ENCODE results near the gene GALP. TPM values are rescaled to one million over a fixed set of nuclear protein-coding genes. Genes with fewer than 3 reads are reported as not detected.

GALP gene
- total RNA-seq, 4 donors from 2014 or later: not detected

DNA sequence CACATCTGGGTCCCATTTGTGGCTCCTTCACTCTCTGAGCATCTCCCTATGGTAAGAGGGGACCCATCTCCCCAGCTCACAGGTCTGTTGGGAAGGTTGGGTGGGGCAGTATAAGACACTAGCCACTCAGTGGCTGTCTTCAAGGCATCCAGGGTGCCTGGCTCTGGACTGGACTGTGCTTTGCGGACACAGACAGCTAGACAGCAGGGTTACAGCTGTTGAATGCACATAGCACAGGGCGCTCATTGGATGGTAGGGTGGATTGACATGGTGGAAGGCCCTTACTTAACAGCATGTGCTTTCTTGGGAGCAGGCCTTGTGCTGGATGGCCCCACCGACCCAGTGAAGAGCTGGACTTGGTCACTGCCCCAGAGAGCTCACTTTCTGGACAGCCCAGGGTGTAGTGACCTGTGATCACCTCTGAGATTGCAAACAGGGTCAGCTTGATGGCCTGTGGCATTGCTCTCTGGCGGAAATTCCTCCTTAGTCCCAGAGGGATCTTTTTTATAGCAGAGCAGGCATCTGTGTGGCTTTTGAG lies 32.8 kb upstream of the GALP start:
- intact Hi-C loops (cut with DNase I): no loop called here
- Histone ChIP-seq H3K9me3 (no peaks in the 10 kb centered on the region), H3K4me3 (no peak overlapping the region), H3K4me1 (peaks cover 13 to 49% (median 19%) of the 10 kb centered on the region in 3 donors), H3K27ac (peak overlapping the region in 3 of 4 donors; percentile 90 to 93 (median 90)), H3K27me3 (no peaks in the 10 kb centered on the region), H3K36me3 (peaks cover 0 to 22% (median under 1%) of the 10 kb centered on the region in 3 donors)
- no peak for DNase-seq
- TF ChIP-seq POLR2A (IDR thresholded peaks at IDR 0.05): no peak
- TF ChIP-seq, protein P1, sequence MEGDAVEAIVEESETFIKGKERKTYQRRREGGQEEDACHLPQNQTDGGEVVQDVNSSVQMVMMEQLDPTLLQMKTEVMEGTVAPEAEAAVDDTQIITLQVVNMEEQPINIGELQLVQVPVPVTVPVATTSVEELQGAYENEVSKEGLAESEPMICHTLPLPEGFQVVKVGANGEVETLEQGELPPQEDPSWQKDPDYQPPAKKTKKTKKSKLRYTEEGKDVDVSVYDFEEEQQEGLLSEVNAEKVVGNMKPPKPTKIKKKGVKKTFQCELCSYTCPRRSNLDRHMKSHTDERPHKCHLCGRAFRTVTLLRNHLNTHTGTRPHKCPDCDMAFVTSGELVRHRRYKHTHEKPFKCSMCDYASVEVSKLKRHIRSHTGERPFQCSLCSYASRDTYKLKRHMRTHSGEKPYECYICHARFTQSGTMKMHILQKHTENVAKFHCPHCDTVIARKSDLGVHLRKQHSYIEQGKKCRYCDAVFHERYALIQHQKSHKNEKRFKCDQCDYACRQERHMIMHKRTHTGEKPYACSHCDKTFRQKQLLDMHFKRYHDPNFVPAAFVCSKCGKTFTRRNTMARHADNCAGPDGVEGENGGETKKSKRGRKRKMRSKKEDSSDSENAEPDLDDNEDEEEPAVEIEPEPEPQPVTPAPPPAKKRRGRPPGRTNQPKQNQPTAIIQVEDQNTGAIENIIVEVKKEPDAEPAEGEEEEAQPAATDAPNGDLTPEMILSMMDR (IDR thresholded peaks at IDR 0.05): no peak
- WGBS, 2 donors: 53% methylated on average over 3 of the region's 4 CpGs; no CpG with 5 or more reads in 1 of the 2 donors

DNA sequence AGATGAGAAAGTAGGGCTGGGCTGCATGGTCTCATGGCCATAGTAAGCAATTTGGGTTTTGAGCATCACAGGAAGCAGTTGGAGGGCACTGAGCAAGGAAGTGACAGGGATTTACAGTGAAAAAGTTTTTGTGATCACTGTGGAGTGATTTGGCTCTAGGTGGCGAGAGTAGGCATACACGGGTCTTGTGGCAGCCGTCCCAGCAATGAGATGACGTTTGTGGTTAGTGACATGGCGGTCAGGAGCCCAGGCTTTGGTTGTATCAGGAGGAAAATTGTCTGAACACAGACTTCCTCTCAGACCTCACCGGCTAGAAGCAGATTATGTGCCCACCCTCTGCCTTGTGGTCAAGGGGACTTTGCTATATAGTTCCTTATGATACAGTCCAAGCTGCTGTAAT lies 31.4 kb upstream of the GALP start:
- Histone ChIP-seq H3K4me3 (no peak overlapping the region), H3K9me3 (no peaks in the 10 kb centered on the region), H3K27me3 (no peaks in the 10 kb centered on the region), H3K4me1 (peaks cover 12 to 36% (median 12%) of the 10 kb centered on the region in 3 donors), H3K36me3 (peaks cover 4 to 34% (median 5%) of the 10 kb centered on the region in 3 donors), H3K27ac (no peak overlapping the region)
- WGBS, 2 donors: 56 to 73% methylated on average over 6 of the region's 6 CpGs
- intact Hi-C loops (cut with DNase I): no loop called here
- DNase-seq: no peak
- TF ChIP-seq, protein P1 (IDR thresholded peaks at IDR 0.05): no peak
- TF ChIP-seq POLR2A (IDR thresholded peaks at IDR 0.05): no peak

DNA sequence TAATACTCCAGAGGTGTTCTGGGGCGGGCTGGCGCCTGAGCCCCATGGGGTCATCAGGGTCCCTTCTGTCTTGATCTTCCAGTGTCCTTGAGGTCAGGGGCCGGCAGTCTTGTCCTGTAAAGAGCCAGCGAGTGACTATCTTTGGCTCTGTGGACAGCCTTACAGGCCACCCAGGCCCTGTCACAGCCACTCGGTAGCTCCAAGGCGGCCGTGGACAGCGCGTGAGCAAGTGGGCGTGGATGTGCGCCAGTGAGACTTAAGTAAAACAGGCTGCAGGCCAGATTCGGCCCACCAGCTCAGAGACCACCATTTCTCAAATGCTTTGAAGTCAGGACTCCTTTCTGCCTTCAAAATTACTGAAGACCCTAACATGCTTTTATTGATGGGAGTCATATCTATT lies 31.0 kb upstream of the GALP start:
- Histone ChIP-seq H3K36me3 (peaks cover 4 to 39% (median 5%) of the 10 kb centered on the region in 3 donors), H3K27me3 (no peaks in the 10 kb centered on the region), H3K4me1 (peaks cover 10 to 34% (median 11%) of the 10 kb centered on the region in 3 donors), H3K27ac (no peak overlapping the region), H3K9me3 (no peaks in the 10 kb centered on the region), H3K4me3 (no peak overlapping the region)
- 82 to 83% methylated on average over 5 to 10 of the region's 12 CpGs for WGBS, 2 donors
- no peak for DNase-seq
- no peak for TF ChIP-seq POLR2A (IDR thresholded peaks at IDR 0.05)
- TF ChIP-seq, protein P1 (IDR thresholded peaks at IDR 0.05): no peak
- intact Hi-C loops (cut with DNase I): no loop called here

DNA sequence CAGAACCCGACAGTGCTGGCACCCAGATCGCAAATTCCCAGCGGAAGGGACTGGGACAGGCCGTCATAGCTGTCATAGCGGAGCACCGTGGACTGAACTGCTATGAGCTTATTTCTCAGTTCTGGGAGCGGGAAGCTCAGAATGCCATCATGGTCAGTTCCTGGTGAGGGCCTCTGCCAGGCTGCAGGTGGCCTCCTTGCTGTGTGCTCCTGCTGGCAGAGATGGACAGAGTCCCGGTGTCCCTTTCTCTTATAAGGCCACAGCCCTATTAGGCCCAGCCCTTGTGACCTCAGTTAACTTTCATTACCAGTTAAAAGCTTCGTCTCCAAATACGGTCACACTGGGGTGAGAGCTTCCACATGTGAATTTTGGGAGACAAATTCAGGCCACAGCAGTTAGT lies 30.1 kb upstream of the GALP start:
- H3K9me3 ChIP-seq: no peaks in the 10 kb centered on the region
- intact Hi-C loops (cut with DNase I): no loop called here
- WGBS, 2 donors: 90 to 98% methylated on average over 6 to 8 of the region's 10 CpGs

DNA sequence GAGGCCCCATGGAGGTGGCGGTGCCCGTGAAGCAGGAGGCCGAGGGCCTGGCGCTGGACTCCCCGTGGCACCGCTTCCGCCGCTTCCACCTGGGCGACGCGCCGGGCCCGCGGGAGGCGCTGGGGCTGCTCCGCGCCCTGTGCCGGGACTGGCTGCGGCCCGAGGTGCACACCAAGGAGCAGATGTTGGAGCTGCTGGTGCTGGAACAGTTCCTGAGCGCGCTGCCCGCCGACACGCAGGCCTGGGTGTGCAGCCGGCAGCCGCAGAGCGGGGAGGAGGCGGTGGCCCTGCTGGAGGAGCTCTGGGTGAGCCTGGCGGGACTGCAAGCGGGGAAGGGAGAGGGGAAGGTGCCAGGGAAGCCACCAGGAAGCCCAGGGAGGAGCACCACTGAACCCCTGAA lies 28.9 kb upstream of the GALP start:
- DNase-seq: no peak
- intact Hi-C loops (cut with DNase I): no loop called here
- Histone ChIP-seq H3K9me3 (no peaks in the 10 kb centered on the region), H3K4me3 (no peak overlapping the region), H3K4me1 (peaks cover 4 to 22% (median 5%) of the 10 kb centered on the region in 3 donors), H3K27ac (no peak overlapping the region), H3K27me3 (no peaks in the 10 kb centered on the region), H3K36me3 (peaks cover 4 to 40% (median 5%) of the 10 kb centered on the region in 3 donors)
- WGBS, 2 donors: 100% methylated on average over 1 of the region's 31 CpGs
- TF ChIP-seq, protein P1 (IDR thresholded peaks at IDR 0.05): no peak
- TF ChIP-seq POLR2A (IDR thresholded peaks at IDR 0.05): no peak

More for the DNA sequence above, 30.1 kb upstream of the GALP start:
- Histone ChIP-seq H3K4me1 (peaks cover 6 to 28% (median 7%) of the 10 kb centered on the region in 3 donors), H3K4me3 (no peak overlapping the region), H3K36me3 (peaks cover 4 to 40% (median 5%) of the 10 kb centered on the region in 3 donors), H3K27me3 (no peaks in the 10 kb centered on the region), H3K27ac (peak overlapping the region in 1 of 4 donors; percentile 17)
- TF ChIP-seq, protein P1 (IDR thresholded peaks at IDR 0.05): no peak
- TF ChIP-seq POLR2A (IDR thresholded peaks at IDR 0.05): no peak
- DNase-seq: no peak

Data from esophagus squamous epithelium (tissue), 5 donors.